GM03348 (cell line): ENCODE results near the gene ETFRF1.

ENCODE experiments used
- DNase-seq: peaks from one replicate; pipeline ENCODE4 v3.0.0; 2012; ENCODE audit warnings: low spot score

Gene ETFRF1, protein sequence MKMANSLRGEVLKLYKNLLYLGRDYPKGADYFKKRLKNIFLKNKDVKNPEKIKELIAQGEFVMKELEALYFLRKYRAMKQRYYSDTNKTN

DNA sequence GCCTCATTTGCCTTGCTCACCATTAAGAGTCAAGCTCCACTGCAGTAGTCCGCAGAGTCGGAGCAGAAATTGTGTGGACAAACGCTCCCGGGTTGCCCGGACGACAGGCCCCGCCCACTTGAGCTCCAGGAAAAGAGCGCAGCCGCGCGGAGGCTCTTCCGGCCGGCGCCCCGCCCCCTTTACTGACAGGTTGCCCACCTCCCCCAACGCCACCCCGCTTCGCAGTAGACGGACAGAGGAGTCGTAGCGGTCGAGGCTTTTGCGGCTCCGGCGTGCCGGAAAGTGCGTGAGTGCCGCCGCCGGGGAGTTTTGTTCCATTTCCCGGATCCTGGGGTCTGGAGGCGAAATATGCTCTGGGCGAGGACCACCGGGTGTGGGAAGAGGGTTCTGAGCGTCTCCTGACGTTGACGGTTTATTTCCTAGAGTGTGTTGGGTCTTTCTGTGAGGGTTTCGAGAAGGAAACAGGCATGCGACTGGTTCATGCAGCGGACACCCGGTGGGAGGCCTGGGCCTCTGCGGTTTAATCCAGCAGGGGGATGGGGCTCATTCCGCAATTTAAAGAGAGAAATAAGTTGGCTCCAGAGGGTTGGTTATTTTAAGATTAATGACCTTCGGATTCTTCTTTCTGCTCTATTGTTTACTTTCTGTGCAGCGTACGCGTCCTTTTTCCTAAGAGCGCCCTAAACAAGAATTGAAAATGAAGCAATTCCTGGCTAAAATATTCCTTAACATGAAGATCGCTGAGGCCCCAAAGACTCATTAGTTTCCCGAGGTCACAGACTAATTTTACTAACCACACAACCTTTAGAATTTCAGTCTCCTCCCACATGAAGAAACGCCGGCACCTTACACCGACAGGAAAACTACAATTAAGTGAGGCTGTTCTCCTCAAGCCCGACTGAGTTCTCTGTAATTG, at the start of gene ETFRF1, which contains the start of gene DNAI7:
Gene ETFRF1 (plus strand): TSS at position 182 of the 916 bp plus-strand sequence. CDS start 8,720 bp downstream, outside the sequence.
Gene DNAI7 (minus strand): TSS at position 105 of the 916 bp plus-strand sequence. CDS start 82 bp downstream, at position 23.
- peak; percentile 95 for DNase-seq

GRCh38 chr12:25146686-25147085, 48.4 kb upstream of the ETFRF1 start:
- DNase-seq = no peak

DNA sequence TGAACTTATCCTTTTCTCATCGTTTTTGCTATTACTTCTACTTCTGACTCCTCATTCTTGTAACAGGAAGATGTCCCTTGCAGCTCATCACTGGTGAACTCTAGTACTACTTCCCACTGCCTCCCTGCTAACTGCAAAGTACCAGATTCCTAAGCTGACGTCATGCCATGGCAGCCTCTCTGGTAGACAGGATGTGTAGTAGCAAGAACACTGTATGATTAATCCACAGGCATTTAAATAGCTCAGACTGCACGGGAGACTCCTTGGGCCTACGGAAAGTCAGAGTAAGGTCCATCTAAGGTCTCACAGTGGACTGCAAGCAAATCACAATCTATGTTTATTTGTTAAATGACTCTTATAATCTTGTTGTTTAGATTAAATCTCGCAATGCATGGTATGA, 43.6 kb upstream of the ETFRF1 start:
- peak; percentile 84 for DNase-seq

- DNase-seq = no peak
Observed at GRCh38 chr12:25152055-25152454, 43.0 kb upstream of the ETFRF1 start.

DNA sequence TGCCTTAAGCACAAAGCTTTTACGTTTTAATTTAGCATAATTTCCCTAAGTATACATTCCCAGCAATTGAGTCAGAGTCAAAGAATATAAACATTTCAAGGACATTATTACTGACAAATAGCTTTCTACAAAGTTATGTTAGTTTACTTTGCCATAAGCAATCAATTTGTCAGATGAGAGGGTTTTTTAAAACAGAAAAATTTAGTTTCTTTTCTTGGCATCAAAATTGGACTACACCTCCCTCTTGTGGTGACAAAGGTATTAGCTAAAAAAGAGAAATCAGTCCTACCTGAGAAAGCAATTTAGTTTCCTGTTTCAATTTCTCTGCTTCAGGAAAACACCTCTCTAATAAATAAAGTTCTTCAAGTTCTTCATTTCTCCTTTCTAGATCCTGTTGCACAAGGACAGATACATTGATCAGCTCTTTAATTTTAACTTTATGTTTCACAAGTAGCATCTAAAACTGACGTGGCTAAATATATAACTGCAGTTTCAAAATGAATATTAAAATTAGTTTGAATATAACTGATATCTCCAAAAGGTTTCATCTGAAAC, 39.9 kb upstream of the ETFRF1 start:
- peak; percentile 37 for DNase-seq

- DNase-seq = no peak
Observed at GRCh38 chr12:25156061-25156460, 39.0 kb upstream of the ETFRF1 start.

DNA sequence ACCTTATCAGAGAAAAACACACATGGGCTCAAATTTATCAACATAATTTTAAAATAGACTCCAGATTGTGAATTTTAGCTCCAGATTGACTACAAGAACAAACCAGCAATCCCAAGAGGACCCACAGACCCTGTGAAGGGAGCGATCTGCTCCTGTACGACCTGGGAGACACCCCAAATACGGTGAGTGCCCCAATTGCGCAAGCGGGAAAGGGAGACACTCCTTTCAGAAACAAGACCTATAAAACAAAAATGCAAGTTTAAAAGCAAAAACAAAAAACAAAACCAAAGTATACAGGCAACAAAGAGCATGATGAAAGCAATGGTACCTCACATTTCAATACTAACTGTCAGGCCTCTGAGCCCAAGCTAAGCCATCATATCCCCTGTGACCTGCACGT, 32.2 kb upstream of the ETFRF1 start:
- DNase-seq = no peak

GRCh38 chr12:25182765-25183164, 12.3 kb upstream of the ETFRF1 start:
- no peak for DNase-seq

- no peak for DNase-seq
Observed at GRCh38 chr12:25184132-25184531, 10.9 kb upstream of the ETFRF1 start.

GRCh38 chr12:25186038-25186787, 8.8 kb upstream of the ETFRF1 start:
- DNase-seq = no peak

DNA sequence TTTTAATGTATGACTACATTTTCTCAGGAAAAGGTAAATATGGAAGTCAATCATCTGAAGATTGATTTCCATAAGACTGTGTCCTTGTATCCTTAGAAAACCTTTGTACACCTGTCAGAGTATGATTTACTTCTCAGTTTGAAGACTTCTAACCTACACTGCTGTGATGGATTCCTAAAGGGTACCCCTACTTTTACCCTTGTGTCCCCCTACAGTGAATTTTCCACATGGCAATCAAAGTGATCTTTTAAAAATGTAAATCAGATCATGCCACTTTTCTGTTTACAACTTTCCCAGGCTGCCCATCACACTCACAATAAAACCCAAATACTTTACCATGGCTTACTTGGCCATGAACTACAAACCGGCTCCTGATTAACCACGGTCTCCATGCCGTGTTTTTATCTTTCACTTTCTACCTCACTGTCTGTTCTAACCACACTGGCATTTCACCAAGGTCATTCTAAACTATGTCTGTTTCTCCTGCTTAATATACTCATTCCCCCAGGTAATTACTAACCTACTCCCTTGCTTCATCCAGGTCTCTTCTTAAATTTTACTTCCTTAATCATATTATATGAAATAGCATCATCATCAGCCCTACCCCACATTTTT, 8.1 kb upstream of the ETFRF1 start:
- DNase-seq = no peak

DNA sequence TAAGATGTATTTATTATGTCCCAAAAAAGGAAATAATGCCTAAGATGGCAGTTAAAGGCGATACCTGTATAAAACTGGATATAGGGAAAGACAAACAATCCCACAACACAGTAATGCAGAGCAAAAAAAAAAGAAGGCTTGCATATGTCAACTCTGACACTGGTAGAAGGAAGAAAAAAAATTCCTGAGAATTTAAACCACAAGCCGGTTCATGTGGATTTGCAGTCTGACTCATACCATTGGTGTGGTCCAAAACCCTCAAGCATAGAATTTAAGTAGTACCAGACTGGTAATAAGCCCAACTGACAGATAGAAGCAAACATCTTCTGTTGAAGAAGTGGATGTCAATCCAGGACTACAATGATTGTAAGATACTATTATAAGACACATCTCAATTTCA, 7.3 kb upstream of the ETFRF1 start:
- peak; percentile 59 for DNase-seq

GRCh38 chr12:25189656-25190055, 5.4 kb upstream of the ETFRF1 start:
- DNase-seq = no peak

DNA sequence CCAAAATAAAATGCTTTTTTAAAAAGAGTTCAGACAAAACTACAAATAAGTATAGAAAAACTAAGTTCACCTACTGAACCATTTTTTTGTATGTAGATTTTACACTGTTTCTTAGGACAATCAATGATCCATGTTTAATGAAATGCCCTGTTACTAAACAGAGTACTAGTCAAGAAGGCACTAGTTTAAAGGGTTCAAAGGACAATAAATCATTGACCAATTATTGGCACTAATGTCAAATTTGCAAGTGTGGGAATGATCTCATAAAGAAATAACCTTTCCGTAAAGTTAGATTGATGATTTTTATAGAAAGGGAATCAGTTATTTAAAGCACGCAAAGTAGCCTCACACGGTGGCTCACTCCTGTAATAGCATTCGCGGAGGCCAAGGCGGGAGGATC, 4.2 kb upstream of the ETFRF1 start:
- no peak for DNase-seq

DNA sequence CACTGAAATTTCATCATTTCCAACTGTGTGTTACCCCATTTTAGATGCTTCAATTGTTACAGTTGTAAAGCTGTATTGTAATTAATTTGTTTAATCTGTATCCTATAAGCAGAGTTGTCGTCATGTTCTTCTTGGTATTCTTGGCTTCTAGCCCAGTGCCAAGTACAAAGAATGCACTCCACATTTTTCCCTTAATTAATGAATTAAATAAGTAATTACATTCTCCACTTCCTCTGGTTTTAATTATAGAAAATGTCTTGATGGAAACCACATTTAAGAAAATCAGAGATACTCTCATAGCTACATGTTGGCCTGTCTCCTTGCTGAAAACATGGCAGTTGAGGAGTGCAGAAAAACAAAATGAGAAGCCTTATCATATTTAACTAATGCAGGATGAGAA, 823 bp upstream of the ETFRF1 start:
- DNase-seq = no peak

- DNase-seq = no peak
Observed at GRCh38 chr12:25194722-25195055, 348 bp upstream of the ETFRF1 start.

GRCh38 chr12:25197608-25198007, 2.6 kb downstream of the ETFRF1 start:
- no peak for DNase-seq

- DNase-seq = peak; percentile 45
Observed at GRCh38 chr12:25200703-25201102, 5.7 kb downstream of the ETFRF1 start.

DNA sequence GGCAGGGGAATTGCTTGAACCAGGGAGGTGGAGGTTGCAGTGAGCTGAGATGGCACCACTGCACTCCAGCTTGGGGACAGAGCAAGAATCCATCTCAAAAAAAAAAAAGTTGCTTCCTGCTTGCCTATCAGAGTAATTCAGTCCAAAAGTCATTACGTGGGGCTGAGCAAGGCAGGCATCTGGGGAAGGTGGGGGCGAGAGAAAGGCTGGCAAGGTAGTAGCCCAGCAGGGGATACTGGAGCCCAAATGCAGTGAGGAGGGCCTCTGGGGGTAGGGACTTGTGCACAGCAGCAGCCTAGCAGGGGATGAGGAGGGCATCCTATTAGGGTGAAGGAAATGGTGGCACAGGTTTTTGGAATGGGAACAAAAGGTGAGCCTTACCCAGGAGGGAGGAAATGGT, 7.1 kb downstream of the ETFRF1 start:
- DNase-seq = no peak

DNA sequence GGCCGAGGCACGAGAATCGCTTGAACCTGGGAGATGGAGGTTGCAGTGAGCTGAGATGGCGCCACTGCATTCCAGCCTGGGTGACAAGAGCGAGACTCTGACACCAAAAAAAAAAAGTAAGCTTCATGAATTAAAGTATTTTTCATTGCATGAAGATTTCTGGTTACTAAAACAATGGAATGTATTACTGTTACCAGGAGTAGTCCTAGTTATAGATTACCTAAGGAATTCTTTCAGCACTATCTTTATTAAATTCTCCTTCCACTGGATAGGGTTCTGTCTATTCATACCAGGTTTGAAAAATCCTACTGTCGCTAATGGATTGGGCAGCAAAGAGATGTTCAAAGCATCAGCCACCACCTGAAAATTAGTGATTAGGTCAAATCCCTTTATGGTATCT, 12.4 kb downstream of the ETFRF1 start:
- no peak for DNase-seq

DNA sequence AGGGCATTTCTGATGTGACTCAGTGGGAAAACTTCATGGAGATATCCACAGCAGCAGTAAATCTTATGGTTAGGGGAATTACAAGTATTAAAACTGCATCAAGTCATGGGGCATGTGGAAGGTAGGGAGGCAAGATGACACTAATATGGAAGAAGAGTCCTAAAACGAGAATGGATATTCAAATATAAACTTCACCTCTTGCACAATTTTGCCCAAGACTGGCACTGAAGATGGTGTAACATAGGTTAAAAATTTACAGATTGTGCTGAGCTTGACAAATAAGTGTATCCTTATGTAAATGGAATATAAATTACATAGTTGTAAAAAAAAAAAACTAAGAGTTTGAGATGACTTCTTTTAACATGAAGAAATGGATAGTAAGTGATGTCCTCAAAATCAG, 12.8 kb downstream of the ETFRF1 start:
- no peak for DNase-seq

DNA sequence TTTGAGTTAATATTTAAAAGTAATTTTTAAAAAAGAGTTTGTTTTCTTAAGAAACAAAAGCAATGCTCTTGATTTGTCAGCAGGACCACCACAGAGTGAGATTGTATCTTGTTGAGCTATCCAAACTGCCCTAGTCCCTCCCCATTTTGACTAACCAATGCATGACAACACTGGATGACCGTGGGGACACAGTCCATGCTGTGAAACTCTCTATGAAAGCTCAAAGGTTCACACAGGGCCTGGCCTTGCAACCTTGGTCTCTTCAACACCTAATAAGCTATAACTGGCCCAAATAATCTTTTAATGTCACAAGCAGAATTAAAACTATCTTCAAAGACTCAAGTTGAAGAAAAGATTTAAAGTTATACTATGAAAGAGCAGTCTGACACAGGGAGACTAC, 13.5 kb downstream of the ETFRF1 start:
- no peak for DNase-seq
